IPS-NIHi11 (cell line): ENCODE data around the gene DGKB.

Experiments used
- DNase-seq: peaks from one replicate; pipeline ENCODE4 v3.0.0; 2012; ENCODE audit warnings: mixed read lengths, low spot score

DGKB gene

DNA sequence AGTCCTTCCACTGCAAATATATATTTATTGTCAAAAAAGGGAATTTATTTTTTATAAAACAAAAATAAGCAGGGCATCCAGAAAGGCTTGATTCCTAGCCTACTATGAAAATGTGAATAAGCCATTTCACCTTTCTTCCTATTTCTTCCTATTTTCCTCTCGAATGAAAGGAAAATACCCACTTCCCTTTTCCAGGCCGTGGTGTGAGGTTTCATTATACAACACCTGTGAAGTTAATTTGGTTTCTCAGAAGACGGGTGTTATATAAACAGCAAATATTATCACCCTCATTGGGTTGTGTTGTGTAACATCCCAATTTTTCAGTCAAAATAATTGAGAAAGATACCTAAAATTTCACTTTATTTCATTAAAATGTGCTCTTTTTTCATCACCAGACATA, 214.3 kb downstream of the DGKB start:
- no peak for DNase-seq

DNA sequence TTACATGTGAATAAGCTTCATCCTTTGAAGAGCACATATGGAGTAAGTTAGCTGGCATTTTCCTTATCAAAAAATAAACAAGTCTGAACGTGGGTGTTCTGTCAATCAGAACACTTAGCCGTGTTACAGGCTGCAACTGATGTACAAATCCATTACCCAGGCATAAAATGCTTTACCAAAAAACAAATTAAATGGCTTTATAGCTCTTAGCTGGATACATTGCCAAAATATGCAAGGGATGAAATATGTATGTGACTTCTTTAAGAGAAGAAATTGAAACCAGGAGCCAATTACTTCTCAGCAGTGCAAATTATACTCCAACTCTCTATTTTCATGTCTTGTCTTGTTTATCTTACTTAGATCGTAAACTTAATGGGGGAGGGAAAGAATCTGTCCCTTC, 214.8 kb downstream of the DGKB start:
- DNase-seq, result no peak

DNA sequence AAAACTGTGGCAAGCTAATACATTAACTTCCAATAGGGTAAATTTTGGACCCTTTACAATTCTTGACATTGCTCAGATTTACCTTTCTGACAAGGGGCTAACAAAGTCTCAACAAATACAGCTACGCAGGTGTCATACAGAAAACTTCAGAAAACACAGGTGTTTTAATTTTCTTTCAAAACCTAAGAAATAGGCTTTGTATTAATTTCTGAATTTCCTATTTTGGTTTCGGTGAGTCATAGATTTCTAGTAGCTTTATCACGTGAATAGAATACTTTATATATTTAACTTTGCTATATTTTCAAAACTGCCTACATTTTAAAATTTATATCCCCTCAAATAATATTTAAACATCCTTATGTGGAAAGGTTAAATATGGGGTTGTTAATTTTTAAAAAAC, 215.3 kb downstream of the DGKB start:
- DNase-seq, result no peak

DNA sequence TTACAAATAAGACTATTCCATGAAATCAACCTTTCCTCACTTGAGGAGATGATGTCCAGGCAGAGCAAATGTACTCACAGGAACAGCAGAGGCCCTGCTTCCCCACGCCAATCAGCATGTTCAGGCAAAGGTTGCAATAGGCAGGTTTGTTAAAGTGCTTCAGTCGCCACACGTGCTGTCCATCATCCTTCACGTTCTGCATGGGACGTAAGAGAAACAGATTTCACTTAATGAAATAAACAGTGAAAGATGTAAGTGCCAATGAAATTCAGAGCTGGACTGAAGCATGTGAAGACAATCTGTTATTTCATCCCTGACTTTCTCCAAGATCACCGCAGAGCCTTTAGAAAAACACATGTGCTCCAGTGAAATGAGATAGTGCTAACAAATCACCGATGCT, 217.4 kb downstream of the DGKB start:
- DNase-seq, result no peak

DNA sequence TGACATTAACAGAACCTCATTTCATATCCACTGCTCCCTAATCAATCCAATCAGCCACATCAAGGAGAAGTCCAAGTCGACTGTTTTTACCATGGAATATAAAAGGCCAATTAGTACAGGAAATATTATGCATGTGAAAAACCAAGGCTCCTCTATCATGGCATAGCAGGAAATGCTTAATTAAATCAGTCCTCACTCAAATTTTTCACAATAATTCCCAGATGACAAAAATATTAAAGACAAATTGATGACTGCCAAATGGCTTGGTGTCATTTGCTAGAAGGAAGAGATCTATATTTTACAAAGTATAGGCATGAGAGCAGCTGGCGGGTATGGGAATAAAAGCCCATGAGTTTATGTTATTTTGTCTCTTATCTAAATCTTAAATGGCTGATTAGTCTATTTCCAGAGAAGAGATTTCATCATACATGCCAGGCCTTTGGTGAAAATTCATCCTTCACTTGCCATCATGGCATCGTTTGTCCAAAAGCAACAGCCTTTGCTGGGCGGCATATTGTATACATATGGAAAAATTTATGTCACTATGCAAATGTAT, 219.6 kb downstream of the DGKB start:
- DNase-seq, result no peak

DNA sequence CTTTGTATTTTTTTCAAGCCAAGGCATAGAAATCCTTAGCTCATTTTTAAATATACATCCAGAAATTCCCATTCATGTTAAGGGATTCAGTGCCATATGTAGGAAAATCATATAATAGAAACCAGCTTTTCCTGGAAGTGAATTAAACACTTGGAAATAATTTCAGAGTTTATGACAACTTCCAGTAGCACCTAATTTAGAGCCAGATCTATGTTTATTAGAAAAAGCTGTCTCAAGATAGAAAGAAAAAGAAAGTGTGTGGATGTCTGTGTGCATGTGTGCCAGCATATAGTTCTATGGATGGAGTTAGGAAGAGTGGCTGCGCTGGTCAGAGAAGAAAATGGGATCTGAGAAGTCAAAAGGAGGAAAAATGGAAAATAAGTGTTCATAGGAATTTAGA, 225.7 kb downstream of the DGKB start:
- no peak for DNase-seq

DNA sequence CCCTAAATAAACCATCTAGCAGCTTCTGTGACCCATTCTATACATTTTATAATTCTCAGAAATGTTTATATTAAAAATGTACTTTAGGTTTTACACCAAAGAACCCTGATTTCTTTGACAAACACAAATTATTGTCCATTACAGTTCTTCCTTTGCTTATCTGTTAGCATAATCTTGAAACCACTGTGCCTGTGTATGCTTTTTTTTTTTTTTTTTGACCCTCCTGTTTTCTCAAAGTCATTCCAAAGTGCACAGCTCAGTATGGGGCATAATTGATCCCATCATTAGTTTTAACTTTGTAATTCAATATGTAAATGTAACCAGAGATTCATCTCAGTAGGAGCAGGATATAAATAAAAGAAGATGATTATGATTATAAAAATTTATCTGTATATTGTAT, 229.3 kb downstream of the DGKB start:
- DNase-seq, result no peak

DNA sequence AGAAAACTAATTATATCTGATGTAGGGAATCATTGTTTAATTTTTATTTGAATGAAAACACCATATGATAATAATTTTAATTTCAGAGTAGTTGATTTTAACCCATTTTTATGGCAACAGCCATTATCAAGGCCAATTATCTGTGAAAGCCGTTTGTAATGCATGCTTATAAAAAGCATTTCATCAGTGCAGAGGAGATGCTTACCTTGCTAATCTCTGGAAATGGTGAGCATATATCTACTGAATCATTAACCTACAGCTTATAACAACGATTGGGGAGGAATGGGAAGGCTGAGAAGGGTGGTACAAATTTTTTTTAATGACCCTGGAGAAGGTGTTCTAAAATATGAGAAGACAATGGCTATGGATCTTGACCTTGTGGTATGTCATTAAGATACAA, 235.6 kb downstream of the DGKB start:
- DNase-seq, result no peak

DNA sequence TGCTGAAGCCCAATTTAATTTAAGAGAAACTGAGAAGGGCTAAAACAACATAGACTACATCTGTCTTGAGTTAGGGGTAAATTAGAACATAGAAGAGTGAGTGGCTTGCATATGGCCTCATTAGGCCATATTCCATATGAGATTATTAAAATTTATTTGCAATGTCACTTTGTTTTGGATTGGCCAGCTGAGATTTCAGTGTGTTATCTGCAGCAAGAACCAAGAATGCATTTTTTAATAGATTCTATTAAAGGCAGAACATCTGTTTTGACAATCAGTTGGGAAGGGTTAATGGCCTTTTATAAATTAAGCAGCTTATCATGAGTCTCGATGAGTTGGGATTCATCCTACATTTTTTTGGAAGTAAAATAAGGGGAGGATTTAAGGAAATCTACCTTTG, 236.2 kb downstream of the DGKB start:
- no peak for DNase-seq

DNA sequence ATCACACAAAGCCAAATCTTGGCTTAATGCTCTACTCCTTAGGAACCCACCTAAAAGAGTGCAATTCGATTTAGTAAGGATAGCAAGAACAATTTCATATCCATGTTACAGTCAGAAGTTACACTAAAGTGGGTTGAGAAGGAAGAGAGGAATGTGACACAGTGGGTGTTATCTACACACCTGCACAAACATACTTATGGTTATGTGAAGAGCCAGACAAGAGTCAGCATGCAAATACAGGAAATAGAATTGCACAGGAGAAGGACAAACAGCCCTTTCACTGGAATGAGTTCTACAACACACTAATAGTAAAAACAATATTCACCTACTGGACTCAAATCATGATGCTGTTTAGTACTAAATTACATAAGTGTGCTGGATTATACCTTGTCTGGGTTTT, 262.8 kb downstream of the DGKB start:
- no peak for DNase-seq

DNA sequence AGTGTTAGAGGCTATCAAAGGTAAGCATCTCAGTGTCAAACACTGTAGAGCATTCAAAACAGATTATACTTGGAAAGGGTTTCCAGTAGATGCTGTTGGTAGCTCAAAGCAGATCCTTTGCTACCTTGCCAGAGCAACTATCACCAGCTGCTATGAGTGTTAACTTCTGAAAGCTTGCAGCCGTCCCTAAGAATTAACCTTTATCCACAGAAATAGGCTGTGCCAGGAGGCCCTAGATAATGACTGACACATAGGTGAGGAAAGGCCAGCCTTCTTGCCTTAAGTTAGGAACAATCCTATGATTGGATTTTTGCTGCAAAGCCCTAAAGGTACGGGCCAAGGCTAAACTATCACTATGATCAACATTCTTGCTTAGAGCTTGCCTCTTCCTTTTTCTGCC, 263.2 kb downstream of the DGKB start:
- DNase-seq, result no peak

DNA sequence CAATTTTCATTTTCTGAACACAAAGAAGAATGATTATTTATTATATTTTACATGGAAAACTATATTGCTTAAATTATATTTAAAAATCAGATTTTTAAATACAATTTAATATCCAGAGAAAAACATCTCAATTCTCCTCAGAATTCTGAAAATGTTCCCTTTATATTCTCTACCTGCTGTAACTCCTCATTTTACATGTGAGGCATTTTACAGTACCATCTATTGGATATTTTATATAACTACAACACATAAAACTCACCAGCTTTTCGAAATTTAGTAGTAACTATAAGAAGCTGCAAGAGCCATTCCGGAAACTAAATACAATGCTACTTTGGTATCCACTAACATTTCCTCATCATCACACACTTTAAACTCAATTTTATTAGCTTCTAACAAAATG, 264.6 kb downstream of the DGKB start:
- DNase-seq, result no peak

DNA sequence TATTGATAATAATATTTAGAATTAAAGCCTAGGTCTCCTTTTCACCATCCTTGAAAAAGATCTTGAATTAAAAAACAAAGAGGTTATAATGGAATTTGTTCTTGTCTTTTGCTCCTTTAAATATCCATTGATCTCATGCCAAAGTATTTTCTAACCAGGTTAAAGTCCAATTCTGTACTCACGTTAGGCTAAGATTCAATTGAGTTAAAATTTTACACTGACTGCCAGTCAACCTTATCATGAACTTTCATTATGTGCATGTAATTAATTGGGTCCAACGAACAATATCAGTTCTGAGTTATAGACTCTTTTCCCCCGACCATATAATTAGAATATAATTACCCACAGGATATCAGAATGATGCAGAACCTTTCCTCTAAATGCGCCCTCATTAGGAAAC, 266.6 kb downstream of the DGKB start:
- no peak for DNase-seq

DNA sequence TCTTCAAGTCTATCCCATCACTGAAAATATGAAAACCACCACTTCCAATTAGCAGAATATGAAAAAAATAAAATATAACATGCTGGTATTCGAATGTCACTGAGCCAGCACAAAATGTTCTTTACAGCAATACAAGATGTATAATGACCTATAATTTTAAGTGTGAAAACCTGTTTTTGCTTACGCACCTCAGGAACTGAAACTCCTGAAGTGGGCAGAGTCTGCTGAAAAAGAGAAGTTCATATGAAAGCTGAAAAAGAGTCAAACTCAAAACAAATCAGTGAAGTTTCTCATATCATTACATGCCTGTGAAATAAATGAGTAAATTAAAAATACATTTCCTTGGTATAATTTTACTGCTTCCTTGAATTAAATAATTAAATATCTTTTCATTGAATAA, 272.5 kb downstream of the DGKB start:
- no peak for DNase-seq

DNA sequence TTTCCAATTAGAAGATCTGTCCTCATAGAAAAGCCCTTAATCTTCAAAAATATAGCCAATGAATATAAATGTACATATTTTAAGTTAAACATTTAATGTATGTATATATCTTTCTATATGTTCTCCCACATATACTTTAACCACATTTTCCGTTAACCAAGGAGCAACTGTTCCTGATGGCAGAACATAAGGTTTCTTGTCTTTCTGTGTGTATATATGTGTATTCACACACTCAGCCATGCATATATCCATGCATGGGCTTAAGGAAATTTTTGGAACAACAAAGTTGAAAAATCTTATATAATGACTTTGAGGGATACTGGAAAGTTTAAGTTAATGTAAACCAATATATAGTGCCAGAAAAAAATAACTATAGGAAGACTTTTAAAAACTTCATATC, 274.0 kb downstream of the DGKB start:
- DNase-seq, result no peak

DNA sequence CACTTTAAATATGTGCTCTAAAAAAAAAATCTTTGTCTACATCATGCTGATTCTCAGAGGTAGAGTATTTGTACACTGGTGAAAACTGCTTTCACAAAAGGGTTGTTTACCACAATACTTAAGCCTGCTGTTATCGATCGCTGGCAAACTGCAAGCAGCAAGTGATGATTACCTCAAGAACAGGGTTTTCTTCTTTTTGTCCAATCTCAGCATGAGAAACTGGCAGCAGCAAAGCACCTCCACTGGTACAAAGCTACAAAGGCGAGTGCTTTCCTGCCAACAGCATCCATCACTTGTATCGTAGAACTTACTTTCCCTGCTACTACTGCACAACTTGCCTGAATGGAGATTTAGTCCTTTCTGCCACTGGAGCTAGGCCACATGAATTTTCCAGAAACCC, 276.5 kb downstream of the DGKB start:
- no peak for DNase-seq

DNA sequence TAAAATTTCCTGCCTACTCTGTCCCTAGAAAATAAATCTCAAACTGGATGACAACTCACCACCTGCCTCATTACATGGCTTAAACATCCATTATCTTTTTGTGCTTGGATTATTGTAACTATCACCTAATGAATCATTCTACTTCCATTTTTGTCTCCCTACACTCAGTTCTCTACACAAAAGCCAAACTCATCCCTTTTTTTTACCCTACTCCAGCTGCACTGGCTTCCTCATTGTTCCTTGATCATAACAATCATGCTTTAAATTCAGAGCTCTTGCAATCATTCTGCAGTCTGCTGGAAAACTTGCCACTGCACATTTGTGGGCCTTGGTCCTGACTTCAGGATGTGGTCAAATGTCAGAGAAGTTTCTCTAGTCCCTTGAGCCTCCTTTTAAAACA, 280.0 kb downstream of the DGKB start:
- DNase-seq, result no peak

DNA sequence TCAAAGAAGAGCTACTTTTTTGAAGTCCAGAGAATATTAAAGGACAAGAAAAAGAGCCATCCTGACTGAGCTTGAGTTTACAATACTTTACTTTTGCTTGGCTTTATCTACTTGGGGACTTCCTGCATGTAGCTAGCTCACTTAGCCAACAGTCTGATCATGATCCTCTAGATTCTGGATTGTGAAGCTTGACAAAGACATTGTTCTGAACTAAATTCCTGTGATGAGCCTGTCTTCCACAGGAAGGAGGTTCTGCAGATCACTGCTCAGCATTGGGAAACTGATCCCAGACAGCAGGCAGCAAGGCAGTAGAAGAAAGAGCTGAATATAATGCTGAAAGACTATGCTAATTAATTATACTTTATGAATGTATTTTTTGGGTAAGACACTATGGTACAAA, 296.4 kb downstream of the DGKB start:
- DNase-seq, result no peak

DNA sequence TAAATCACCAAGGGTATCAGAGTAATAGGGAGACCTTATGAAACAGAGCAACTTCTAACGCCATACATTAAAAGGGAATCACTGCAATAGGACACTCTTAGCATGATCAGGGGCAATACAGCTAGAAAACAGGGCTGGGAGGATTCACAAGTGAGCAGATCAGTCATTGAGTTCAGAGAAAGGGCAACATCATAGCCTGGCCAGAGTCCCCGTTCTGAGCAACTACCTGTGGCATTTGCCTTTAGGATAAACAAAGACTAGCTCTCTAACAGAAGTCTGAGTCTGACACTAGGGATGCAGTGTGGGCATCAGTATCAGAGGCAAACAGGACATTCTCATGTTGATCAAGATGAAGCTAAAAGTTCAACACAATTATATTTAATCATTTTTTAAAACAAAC, 297.9 kb downstream of the DGKB start:
- no peak for DNase-seq

DNA sequence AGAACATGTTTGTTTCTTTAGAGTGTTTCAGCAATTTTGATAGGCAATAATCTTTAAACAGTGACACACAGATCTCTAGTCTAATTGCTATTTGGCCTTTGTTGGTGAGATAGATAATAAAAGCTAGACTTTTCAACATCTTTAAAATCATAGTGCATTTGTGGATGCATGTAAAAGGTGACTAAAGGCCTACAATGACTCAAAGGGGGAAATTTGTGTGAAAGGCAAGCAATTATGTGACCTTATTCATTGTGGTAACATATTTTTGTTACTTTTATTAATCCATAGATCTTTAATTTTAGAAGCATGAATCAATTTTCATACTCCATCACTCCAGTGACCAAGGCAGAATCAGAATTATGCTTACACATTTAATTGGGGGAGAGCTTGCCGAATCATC, 299.7 kb downstream of the DGKB start:
- DNase-seq, result no peak

DNA sequence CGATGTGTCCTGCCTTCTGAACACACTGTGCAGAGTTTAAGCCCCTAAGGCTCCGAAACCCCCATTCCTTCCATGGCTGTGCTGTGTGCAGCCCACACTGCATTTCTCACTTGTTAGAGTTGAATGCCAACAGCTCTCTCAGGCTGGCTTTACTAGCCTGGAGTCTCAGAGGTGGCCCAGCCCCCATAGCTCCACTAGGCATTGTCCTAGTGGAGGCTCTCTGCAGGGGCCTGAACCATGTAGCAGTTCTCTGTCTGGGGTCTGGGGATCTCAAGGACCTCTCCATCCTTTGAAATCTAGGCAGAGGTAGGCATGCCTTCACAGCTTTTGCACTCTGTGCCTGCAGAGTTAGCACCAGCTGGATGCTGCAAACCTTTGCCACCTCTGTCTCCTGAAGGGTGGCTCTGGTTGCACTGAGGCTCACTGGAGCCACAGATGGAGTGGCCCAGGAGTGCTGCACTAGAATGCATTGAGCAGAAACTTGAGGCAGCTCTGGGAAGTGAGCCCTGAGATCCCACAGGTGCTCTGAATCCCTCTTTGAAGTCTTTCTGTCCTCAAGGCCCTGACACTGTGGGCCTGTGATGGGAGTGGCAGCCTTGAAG, 301.7 kb downstream of the DGKB start:
- no peak for DNase-seq

DNA sequence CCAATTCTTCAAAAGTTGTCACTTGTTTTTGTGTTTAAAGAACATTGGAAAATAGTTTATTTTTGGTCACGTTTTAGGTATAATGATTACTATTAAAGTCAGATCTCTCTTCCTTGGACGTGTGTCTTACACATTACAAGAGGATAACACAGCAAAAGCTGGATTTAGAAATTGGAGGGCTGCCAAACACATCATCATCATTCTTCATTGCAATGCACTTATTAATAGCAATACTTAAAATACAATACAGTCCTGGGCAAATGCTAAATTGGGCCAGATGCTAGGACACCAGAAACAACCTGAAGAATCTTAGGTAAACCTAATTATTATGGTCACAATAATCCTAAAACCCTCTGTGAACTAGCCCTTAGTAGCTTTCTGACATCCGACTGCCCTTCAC, 303.6 kb downstream of the DGKB start:
- DNase-seq, result no peak

DNA sequence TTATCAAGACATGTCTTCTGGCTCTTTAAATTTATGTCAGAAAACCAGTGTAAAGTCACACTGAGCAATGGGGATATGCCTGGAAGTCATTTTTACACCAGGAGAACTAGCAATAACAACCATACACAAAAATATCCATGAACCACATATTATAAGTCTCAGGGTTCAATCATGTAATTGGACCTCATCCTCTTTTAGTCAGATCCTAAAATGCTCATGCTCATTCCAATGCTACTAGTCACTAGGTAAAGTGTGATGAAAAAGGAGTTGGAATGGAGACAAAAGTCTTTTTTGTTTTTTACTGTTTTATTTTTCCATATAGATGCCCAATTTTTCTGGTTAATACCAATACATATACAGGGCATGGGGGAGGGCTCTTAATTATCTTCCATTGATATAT, 306.1 kb downstream of the DGKB start:
- DNase-seq, result no peak

DNA sequence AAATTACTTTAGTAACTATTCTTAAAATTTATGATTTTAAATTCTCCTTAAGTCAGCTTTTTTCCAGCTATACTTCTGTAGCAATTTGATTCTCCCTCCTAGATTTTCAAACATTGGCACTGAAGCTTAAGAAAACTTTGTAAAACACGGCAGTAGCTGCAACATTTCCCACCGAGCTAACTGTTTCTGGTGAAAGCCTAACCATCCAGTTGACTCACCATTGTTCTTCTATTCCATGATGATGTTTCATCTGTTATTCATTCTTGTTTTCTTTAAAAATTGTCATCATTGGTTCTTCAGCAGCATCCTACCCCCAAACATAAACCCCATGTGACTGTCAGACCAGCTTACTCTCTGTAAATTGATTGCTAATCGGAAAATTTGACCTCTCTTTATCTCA, 312.3 kb downstream of the DGKB start:
- no peak for DNase-seq

DNA sequence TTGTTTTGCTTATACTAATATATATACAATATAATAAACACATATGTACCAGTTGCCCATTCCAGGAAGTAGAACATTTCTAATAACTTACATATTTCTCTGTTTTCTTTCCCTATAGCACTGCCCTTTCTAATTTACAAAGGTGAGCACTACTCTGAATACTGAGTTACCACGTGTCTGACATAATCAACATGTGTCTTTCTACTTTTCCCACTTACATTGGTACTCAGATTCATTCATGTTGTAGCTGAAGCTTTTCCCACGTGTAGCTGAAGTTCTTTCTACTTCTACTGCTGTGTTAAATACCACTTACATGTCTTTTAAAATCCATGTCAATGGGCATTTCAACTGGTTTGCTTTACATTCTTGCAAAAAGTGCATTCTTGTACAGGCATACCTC, 317.3 kb downstream of the DGKB start:
- no peak for DNase-seq
